Measurements from ENCODE around the gene ARHGDIG. TPM values are rescaled to one million over a fixed set of nuclear protein-coding genes. Genes with fewer than 3 reads are reported as not detected.

Gene ARHGDIG
- total and polyA plus RNA-seq, 2 of the 4 experiments (the other 2 are of a cell fraction): 0.24 to 0.36 TPM

- TF ChIP-seq RAD21 (IDR thresholded peaks at IDR 0.05; ENCODE audit: low read length): no peak
Observed at GRCh38 chr16:285146-286055, 5.0 kb downstream of the ARHGDIG start (continued).

DNA sequence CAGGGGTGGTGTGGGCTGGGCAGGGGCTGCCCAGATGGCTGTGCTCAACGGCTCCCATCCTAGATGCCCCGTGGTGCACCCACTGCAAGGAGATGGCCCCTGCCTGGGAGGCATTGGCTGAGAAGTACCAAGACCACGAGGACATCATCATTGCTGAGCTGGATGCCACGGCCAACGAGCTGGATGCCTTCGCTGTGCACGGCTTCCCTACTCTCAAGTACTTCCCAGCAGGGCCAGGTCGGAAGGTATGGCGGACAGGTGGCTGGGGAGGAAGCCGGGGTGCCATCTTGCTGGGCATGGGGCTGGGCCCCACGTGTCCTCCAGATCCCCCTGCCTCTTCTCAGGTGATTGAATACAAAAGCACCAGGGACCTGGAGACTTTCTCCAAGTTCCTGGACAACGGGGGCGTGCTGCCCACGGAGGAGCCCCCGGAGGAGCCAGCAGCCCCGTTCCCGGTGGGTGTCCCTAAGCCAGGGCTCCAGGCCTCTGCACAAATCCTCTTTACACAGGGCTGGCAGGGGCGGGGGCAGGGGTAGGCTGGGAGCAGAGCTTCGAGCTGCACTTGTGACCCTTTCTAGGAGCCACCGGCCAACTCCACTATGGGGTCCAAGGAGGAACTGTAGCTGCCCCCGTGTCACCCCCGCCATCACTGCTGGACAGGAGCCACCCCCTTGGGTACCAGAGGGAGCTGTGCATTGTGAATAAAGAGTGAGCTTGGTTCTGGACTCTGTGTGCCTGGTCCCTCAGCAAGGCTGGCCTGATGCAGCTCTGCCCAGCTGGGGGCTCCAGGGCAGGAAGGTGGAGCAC lies 6.3 kb downstream of the ARHGDIG start:
- no peak overlapping the region for H4K5ac ChIP-seq (ENCODE audit: low read depth, low read length)
- BruUV-seq (replicated peaks): no TSS peak
- intact Hi-C loops (cut with micrococcal nuclease): no loop called here

More for the DNA sequence above, 6.3 kb downstream of the ARHGDIG start:
- POLR2A ChIA-PET (ENCODE audit: unreplicated experiment): no interaction called here
- Histone ChIP-seq H3K9me3 (ENCODE audit: control insufficient read depth, insufficient read depth, low read length) (no peaks in the 10 kb centered on the region), H3K4me2 (ENCODE audit: low read depth, low read length) (no peak overlapping the region), H3K14ac (replicated peaks; ENCODE audit: low read depth, low read length) (no peak overlapping the region), H2AK9ac (replicated peaks; ENCODE audit: low read depth, low read length, poor library complexity) (no peak overlapping the region), H2AFZ (replicated peaks; ENCODE audit: low read length, poor library complexity) (no peak overlapping the region), H3K27ac (ENCODE audit: insufficient read depth, low read length) (no peak overlapping the region), H2BK20ac (ENCODE audit: low read depth, low read length) (no peak overlapping the region), H3K4me1 (ENCODE audit: control insufficient read depth, insufficient read depth, low read length) (no peaks in the 10 kb centered on the region), H3K36me3 (ENCODE audit: control insufficient read depth, insufficient read depth, low read length) (peaks cover 33% of the 10 kb centered on the region; the same call in 1 of the 2 replicates), H4K20me1 (ENCODE audit: insufficient read depth, low read length) (no peaks in the 10 kb centered on the region), H3K9ac (ENCODE audit: low read depth, low read length) (no peak overlapping the region), H2BK5ac (ENCODE audit: low read depth, low read length, poor library complexity, severe bottlenecking) (no peak overlapping the region), H3K4me3 (ENCODE audit: insufficient read depth, low read depth, low read length) (no peak overlapping the region), H4K91ac (ENCODE audit: insufficient read depth, low read depth, low read length) (no peak overlapping the region), H4K8ac (ENCODE audit: low read depth in 2 of 2, low read length in 2 of 2) (no peak overlapping the region), H3K56ac (ENCODE audit: extremely low read depth, insufficient read depth, low read length) (no peak overlapping the region), H3K27me3 (ENCODE audit: control insufficient read depth, insufficient read depth, low read length) (peaks cover 4% of the 10 kb centered on the region; the same call in 1 of the 2 replicates), H3K9me1 (ENCODE audit: insufficient read depth, low read length) (no peaks in the 10 kb centered on the region), H2BK120ac (ENCODE audit: low read depth, low read length) (no peak overlapping the region), H3K23ac (ENCODE audit: low read depth, low read length) (no peak overlapping the region), H3K18ac (ENCODE audit: low read depth, low read length) (no peak overlapping the region), H3K4ac (ENCODE audit: low read depth, low read length) (no peak overlapping the region), H2AK5ac (ENCODE audit: low read depth, low read length) (no peak overlapping the region), H3K79me1 (ENCODE audit: low read depth in 1 of 2, low read length in 2 of 2) (no peaks in the 10 kb centered on the region), H2BK15ac (ENCODE audit: low read depth, low read length) (no peak overlapping the region)
- TF ChIP-seq POLR2A (IDR thresholded peaks at IDR 0.05; ENCODE audit: low read depth, low read length): no peak
- no peak for TF ChIP-seq MAZ (IDR thresholded peaks at IDR 0.05; ENCODE audit: borderline replicate concordance, low read depth, low read length)
- no peak for TF ChIP-seq BHLHE40 (IDR thresholded peaks at IDR 0.05; ENCODE audit: low read depth, low read length)
- TF ChIP-seq CHD1 (IDR thresholded peaks at IDR 0.05; ENCODE audit: low read depth, low read length): no peak
- TF ChIP-seq MXI1 (IDR thresholded peaks at IDR 0.05; ENCODE audit: borderline replicate concordance, low read depth, low read length): no peak
- no peak for ATAC-seq (ENCODE audit: low read depth)
- 95% methylated on average over 14 of the region's 22 CpGs; no CpG with 5 or more reads in 1 of the 2 experiments for WGBS, 2 experiments (ENCODE audit: extremely low coverage in 2 of 2, insufficient read length in 1 of 2)
- CTCF ChIA-PET: no interaction called here
- dilution Hi-C loops (cut with HindIII; ENCODE audit: low sequenced_read_pairs, unreplicated experiment) (no loop called here), in situ Hi-C loops (cut with MboI; ENCODE audit: low sequenced_read_pairs) (no loop called here)
- DNase-seq: no peak
